GM21381 (cell line): Measurements from ENCODE around the gene MIER3.

Experiments used
- ATAC-seq: cut with Tn5 transposase; IDR thresholded peaks from one replicate; pipeline ENCODE4 v1.9.1; 2021; ENCODE audit warnings: mild to moderate bottlenecking, moderate library complexity; ENCODE audit not compliant: unreplicated experiment

The MIER3 gene

DNA sequence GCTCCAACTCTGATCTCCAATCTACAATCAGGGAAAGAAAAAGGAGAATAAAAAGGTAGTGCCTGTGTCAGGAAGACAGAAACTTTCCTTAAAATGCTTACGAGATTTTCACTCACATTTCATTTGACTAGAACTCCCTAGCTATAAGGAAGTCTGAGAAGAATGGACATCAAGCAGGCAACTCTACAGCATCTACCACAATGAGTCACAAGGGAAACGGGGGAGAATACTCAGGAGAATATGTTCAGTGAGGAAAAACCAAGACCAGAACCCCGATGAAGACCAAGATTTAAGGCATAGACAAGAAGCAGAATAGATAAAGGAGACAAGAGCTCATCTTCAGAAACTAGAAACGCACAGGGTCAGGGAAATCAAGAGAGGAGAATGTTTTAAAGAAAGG is 51.5 kb downstream of the MIER3 start:
- ATAC-seq: no peak

DNA sequence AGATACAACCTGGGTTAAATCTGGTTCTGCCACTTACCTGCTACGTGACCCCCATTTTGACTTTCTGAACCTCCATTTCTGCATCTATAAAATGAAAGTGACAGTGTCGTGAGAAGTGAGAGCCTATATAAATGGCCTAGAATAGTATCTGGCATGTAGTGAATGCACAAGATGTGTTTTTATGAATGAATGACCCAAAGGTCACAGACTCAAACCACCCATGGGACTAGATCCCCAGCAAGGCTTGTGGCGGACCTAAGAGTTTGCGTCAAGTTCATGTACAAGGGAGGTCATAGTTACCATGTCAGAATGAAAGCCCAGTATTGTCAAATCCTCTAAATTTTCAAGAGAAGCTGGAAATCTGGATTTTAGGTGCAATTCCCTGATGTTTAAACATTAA is 53.7 kb downstream of the MIER3 start:
- ATAC-seq: no peak

DNA sequence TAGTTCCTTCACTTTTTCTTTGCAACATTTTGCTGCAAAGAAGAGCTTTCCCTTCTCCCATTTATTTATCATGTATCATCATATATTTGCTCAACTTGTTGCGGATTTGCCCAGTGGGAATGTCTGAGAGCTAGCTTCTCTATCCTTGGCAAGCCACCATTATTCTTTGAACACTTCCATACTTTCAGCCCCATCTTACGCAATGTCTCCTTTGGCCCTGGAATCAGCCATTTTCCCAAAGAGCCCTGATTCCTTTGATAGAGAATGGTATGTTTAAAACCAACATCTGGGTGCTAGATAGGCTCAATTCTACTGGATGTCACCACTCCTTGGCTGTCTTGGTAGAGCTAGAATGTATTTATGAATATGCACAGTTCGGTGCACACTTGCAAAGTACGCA is 55.2 kb downstream of the MIER3 start:
- no peak for ATAC-seq

DNA sequence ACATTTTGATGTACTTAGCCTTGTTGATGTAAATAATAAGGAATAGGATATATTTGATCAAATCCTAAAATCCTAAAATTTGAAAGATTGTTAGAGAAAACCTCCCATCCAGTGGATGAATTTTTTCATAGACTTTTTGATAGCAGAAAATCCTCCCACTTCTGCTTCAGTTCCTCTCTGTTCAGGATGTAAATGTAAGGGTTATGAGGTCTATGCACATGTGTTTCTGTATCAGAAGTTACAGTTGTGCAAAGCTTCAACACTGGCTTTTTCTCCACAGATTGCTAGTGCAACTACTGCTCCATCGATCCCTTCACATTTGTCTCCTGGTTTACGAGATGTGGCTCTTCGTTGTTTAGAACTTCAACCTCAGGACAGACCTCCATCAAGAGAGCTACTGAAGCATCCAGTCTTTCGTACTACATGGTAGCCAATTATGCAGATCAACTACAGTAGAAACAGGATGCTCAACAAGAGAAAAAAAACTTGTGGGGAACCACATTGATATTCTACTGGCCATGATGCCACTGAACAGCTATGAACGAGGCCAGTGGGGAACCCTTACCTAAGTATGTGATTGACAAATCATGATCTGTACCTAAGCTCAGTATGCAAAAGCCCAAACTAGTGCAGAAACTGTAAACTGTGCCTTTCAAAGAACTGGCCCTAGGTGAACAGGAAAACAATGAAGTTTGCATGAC is 58.5 kb downstream of the MIER3 start:
- no peak for ATAC-seq

DNA sequence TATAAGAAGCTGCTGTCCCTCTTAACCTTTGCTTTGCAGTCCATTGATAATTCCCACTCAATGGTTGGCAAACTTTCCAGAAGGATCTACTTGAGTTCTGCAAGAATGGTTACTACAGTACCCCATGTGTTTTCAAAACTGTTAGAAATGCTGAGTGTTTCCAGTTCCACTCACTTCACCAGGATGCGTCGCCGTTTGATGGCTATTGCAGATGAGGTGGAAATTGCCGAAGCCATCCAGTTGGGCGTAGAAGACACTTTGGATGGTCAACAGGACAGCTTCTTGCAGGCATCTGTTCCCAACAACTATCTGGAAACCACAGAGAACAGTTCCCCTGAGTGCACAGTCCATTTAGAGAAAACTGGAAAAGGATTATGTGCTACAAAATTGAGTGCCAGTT is 70.4 kb downstream of the MIER3 start:
- no peak for ATAC-seq

DNA sequence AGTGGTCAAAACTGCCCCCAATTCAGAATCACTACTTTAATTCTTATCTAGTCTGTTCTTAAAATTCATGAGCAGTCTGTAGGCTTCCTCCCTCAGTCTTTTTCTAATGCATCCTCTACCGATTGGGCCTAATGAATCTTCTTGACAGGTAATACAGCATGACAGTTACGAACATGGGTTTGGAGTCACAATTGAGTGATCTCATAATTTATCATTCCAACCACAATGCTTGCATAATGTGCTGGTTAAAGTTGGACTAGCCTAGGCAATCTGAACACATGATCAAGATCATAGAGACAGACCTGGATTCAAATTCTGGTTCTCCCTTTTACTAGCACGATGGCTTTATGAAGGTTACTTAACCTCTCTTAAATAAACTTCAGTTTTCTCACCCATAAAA is 75.6 kb downstream of the MIER3 start:
- ATAC-seq: no peak

DNA sequence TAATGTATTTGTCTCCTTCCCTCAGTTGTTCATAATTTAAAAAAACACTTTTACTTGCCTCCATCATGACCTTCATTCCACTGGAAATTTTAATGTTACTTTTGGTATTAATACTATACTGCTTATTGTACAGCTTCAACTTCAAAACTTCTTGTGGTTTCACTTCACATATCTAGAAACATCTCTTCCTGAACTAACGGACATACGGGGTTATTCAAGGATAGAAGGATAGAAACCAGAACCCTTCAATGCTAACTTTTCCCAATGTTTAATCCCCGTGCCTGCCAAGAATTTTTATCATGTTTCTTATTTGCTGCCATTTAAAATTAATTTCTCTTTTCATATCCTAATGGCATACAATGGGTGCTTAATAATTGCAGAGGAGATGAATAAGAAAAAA is 78.9 kb downstream of the MIER3 start:
- ATAC-seq: no peak

DNA sequence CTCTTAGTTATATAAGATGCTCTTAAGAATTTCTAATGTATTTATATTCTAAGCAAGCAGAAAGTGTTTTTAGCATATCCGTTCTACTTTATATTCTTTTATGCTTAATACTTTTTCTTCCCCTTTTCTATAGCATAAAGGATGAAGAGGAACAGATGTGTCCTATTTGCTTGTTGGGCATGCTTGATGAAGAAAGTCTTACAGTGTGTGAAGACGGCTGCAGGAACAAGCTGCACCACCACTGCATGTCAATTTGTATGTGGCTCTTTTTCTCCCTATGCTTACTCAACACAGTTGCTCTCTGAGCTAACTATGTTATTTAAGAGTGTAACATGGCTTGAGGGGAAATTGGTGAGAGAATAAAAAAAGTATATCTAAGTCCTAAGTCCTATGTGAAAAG is 80.1 kb downstream of the MIER3 start:
- no peak for ATAC-seq
